Measurements from ENCODE around the gene GCFC2.
"Not testable (repeated sequence)": the region's sequence is repeated elsewhere in the genome, so short reads cannot be mapped to it uniquely, and the experiment has no call there.

GCFC2 gene

GRCh38 chr2:75709297-75709696 lies 1.4 kb downstream of the GCFC2 start:
- no peak for TF ChIP-seq CTCF (IDR thresholded peaks at IDR 0.05; ENCODE audit: borderline replicate concordance, insufficient read depth, low read depth, low read length)
- peak overlapping the region; percentile 54 for H3K4me3 ChIP-seq (ENCODE audit: low read depth, low read length)

- H3K4me3 ChIP-seq (ENCODE audit: low read depth, low read length) = no peak overlapping the region
- TF ChIP-seq CTCF (IDR thresholded peaks at IDR 0.05; ENCODE audit: borderline replicate concordance, insufficient read depth, low read depth, low read length) = no peak
Measured at GRCh38 chr2:75707901-75708300, 2.8 kb downstream of the GCFC2 start.

GRCh38 chr2:75705921-75706320 lies 4.8 kb downstream of the GCFC2 start:
- TF ChIP-seq CTCF (IDR thresholded peaks at IDR 0.05; ENCODE audit: borderline replicate concordance, insufficient read depth, low read depth, low read length) = no peak
- no peak overlapping the region for H3K4me3 ChIP-seq (ENCODE audit: low read depth, low read length)

GRCh38 chr2:75703589-75704287 lies 7.0 kb downstream of the GCFC2 start:
- H3K4me3 ChIP-seq (ENCODE audit: low read depth, low read length) = no peak overlapping the region
- no peak for TF ChIP-seq CTCF (IDR thresholded peaks at IDR 0.05; ENCODE audit: borderline replicate concordance, insufficient read depth, low read depth, low read length)

- no peak overlapping the region for H3K4me3 ChIP-seq (ENCODE audit: low read depth, low read length)
- no peak for TF ChIP-seq CTCF (IDR thresholded peaks at IDR 0.05; ENCODE audit: borderline replicate concordance, insufficient read depth, low read depth, low read length)
Measured at GRCh38 chr2:75702593-75702992, 8.1 kb downstream of the GCFC2 start.

GRCh38 chr2:75698918-75699317 lies 11.8 kb downstream of the GCFC2 start:
- no peak overlapping the region for H3K4me3 ChIP-seq (ENCODE audit: low read depth, low read length)
- TF ChIP-seq CTCF (IDR thresholded peaks at IDR 0.05; ENCODE audit: borderline replicate concordance, insufficient read depth, low read depth, low read length) = no peak

GRCh38 chr2:75688196-75688595 lies 22.5 kb downstream of the GCFC2 start:
- no peak overlapping the region for H3K4me3 ChIP-seq (ENCODE audit: low read depth, low read length)
- TF ChIP-seq CTCF (IDR thresholded peaks at IDR 0.05; ENCODE audit: borderline replicate concordance, insufficient read depth, low read depth, low read length) = no peak

GRCh38 chr2:75683430-75683829 lies 27.3 kb downstream of the GCFC2 start:
- not testable (repeated sequence) for H3K4me3 ChIP-seq (ENCODE audit: low read depth, low read length)

All from GM12875 (cell line).